ENCODE measurements around the gene CALML6. TPM values are rescaled to one million over a fixed set of nuclear protein-coding genes. Genes with fewer than 3 reads are reported as not detected.
A peak's percentile ranks its signal among the peaks of the same experiment; 100 is the strongest.

CALML6 gene
- total and polyA plus RNA-seq, 2 of the 8 experiments (the other 6 are each of a cell fraction or from before 2014, with no cell fraction given) = 0.54 to 1.3 TPM

DNA sequence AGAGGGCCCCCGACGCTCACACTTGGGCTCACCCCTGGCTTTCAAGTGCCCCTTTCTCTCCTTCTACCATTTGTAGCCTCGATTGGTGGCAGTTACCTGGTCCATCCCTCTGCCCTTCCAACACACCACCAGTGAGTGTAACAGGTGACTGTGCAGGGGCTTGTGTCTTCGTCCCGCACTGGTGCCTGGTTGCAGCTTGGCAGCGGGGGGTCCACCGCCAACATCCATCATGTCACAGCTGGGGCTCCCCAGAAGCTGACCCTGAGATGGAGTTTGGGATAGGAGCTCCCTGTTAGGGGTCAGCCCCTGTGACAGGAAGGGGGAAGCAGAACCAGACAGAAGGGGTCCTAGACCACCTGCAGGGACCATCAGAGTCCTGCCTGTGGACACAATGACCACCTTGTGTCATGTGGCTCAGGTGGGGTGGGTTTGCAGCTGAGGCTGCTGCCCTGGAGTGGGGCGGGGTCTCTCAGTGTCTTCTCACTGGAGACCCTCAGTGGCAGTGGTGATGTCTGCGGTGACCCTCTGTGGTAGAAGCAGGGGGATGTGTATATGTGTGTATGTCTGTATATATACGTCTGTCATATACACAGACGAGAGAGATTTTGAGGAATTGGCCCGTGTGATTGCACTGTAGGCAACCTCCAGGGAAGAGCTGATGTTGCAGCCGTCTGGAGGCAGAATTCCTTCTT is 3.6 kb upstream of the CALML6 start:
- Histone ChIP-seq H2BK12ac (ENCODE audit: low read depth, low read length) (0 out of 2 replicates have a peak overlapping the region, but pooled peaks have one; percentile 17), H3K23ac (ENCODE audit: insufficient read length) (no peak overlapping the region), H4K20me1 (replicated peaks in 1 of 2; ENCODE audit: control insufficient read depth in 1 of 2, insufficient read depth in 2 of 2, low read length in 2 of 2) (no peaks in the 10 kb centered on the region), H3K36me3 (ENCODE audit: control insufficient read depth in 2 of 4, insufficient read depth in 4 of 4, low read length in 3 of 4) (no peaks in the 10 kb centered on the region), H4K8ac (ENCODE audit: extremely low read depth, insufficient read depth, low read length) (no peak overlapping the region; the same call in 1 of the 2 replicates), H3K4me3 (ENCODE audit: extremely low read depth in 1 of 4, insufficient read depth in 2 of 4, low read depth in 3 of 4, low read length in 4 of 4) (no peak overlapping the region), H3K14ac (ENCODE audit: insufficient read length) (no peak overlapping the region), H3K27me3 (replicated peaks in 1 of 4; ENCODE audit: control insufficient read depth in 3 of 4, extremely low read depth in 1 of 4, insufficient read depth in 3 of 4, low read length in 3 of 4) (no peaks in the 10 kb centered on the region; a peak in 1 of 7 replicates), H3K18ac (ENCODE audit: extremely low read depth, low read length) (no peak overlapping the region), H3K4me2 (ENCODE audit: insufficient read depth in 1 of 2, low read depth in 2 of 2, low read length in 2 of 2) (no peak overlapping the region), H3K79me1 (ENCODE audit: low read depth, low read length) (no peaks in the 10 kb centered on the region), H2BK120ac (replicated peaks; ENCODE audit: low read depth, low read length) (no peak overlapping the region), H2BK20ac (ENCODE audit: low read length) (no peak overlapping the region), H2AFZ (ENCODE audit: low read length) (no peak overlapping the region), H3K23me2 (ENCODE audit: low read depth, low read length) (peaks cover 5% of the 10 kb centered on the region; the same call in 1 of the 2 replicates), H3K27ac (ENCODE audit: low read depth, low read length) (no peak overlapping the region), H3K56ac (replicated peaks; ENCODE audit: insufficient read length, low read depth, low read length) (no peak overlapping the region), H2BK5ac (ENCODE audit: low read depth, low read length) (no peak overlapping the region), H3K4ac (replicated peaks; ENCODE audit: insufficient read length, low read depth, low read length) (peak overlapping the region; percentile 91), H4K5ac (ENCODE audit: insufficient read length, low read depth, low read length) (no peak overlapping the region), H4K91ac (replicated peaks; ENCODE audit: insufficient read length, low read length) (no peak overlapping the region), H3K79me2 (ENCODE audit: control insufficient read depth in 1 of 2, insufficient read depth in 2 of 2, low read length in 2 of 2) (no peaks in the 10 kb centered on the region), H2BK15ac (ENCODE audit: low read length) (no peak overlapping the region), H2AK5ac (ENCODE audit: low read depth, low read length) (no peak overlapping the region; the same call in 1 of the 2 replicates), H3K9me3 (ENCODE audit: insufficient read depth in 2 of 2, low read depth in 1 of 2, low read length in 1 of 2) (no peaks in the 10 kb centered on the region), H3K4me1 (replicated peaks in 1 of 4; ENCODE audit: control insufficient read depth in 3 of 4, insufficient read depth in 4 of 4, low read length in 3 of 4) (peaks cover 0 to 14% (median 7%) of the 10 kb centered on the region in 4 experiments; a peak in 5 of 7 replicates), H3K9ac (replicated peaks in 1 of 4; ENCODE audit: extremely low read depth in 1 of 4, low read depth in 3 of 4, low read length in 3 of 4) (no peak overlapping the region)
- POLR2A ChIA-PET (ENCODE audit: partially characterized antibody) = interaction anchor here (1.2 to 1.3 kb wide), 2 partner anchors 17 to 132 kb away, joined by 3 to 4 read pairs; no protein-coding TSS in a partner anchor
- no peak for FAIRE-seq
- no peak for DNase-seq (ENCODE audit: low read depth in 1 of 2, low spot score in 2 of 2)
- CTCF ChIA-PET (ENCODE audit: partially characterized antibody) = interaction anchor here (0.5 to 9.7 kb wide), 4 partner anchors 44 to 163 kb away, joined by 3 to 74 read pairs (median 5); no protein-coding TSS in a partner anchor
- 95% methylated on average over 13 of the region's 13 CpGs; no CpG with 5 or more reads in 1 of the 2 experiments for WGBS, 2 experiments (ENCODE audit: extremely low coverage in 1 of 2, insufficient coverage in 1 of 2, insufficient read length in 1 of 2, insufficient replicate concordance in 2 of 2, low coverage in 1 of 2, low lambda C conversion rate in 2 of 2, missing lambda C conversion rate in 1 of 2)
- TF ChIP-seq KDM1A (IDR thresholded peaks at IDR 0.05; ENCODE audit: borderline replicate concordance, low read length) (no peak), POU5F1 (IDR thresholded peaks at IDR 0.05; ENCODE audit: low read depth, low read length) (no peak), FOSL1 (IDR thresholded peaks at IDR 0.05; ENCODE audit: insufficient read depth, low read depth, low read length) (no peak)
